AG09319 (cell line): Measurements from ENCODE around the gene PGAP1.

Experiments
- DNase-seq: peaks from one replicate; pipeline ENCODE4 v3.0.0-alpha.2; 2010; ENCODE audit warnings: low read depth; ENCODE audit errors: extremely low read depth
- TF ChIP-seq, protein P1 (sequence below): IDR thresholded peaks from 2 replicates; pipeline ENCODE4 v1.5.1; 2011; ENCODE audit warnings: low read depth, mild to moderate bottlenecking, inconsistent platforms, low read length, moderate library complexity

The PGAP1 gene

DNA sequence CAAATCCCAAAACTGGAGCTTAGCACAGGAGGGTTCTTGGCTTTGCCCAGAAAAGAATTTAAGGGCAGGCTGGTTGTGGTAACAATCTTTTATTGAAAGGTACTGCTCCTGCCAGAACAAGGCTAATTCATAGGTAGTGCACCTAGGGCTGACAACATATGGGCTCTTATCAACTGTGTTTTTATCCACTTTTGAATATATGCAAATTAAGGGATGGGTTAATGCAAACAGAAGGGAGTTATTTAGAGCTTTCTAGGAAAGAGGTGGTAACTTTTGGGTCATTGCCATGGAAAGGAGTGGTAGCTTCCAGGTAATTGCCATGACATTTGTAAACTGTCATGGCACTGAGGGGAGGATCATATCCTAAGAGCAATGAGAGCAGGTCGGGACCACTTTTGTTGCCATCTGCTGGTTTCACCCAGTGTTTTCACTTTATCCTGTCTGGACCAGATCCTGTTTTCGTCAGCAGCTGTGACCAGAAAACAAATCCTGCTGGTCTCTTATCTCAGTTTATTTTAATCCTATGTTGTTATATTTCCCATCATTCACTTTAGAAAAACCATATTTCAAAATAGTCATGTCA lies 118.3 kb downstream of the PGAP1 start:
- TF ChIP-seq, protein P1, sequence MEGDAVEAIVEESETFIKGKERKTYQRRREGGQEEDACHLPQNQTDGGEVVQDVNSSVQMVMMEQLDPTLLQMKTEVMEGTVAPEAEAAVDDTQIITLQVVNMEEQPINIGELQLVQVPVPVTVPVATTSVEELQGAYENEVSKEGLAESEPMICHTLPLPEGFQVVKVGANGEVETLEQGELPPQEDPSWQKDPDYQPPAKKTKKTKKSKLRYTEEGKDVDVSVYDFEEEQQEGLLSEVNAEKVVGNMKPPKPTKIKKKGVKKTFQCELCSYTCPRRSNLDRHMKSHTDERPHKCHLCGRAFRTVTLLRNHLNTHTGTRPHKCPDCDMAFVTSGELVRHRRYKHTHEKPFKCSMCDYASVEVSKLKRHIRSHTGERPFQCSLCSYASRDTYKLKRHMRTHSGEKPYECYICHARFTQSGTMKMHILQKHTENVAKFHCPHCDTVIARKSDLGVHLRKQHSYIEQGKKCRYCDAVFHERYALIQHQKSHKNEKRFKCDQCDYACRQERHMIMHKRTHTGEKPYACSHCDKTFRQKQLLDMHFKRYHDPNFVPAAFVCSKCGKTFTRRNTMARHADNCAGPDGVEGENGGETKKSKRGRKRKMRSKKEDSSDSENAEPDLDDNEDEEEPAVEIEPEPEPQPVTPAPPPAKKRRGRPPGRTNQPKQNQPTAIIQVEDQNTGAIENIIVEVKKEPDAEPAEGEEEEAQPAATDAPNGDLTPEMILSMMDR = no peak
- no peak for DNase-seq

DNA sequence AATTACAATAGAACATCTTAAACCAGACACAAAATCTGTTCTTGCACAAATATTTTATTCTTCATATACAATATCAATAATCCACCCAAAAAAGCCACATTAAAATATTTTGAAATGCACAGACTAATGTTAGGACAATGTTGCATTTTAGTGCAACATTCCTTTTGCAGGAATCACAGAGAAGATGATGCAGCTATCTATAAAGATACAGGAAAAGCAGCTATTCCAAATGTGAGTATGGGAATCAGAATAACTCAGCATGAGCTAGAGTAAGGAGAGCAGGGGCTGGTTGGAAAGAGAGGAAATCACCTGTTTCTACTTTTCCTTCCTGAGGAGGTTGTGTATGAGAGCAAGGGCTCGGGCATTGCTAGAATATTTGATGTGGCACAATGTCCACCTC lies 122.1 kb downstream of the PGAP1 start:
- TF ChIP-seq, protein P1 = no peak

DNA sequence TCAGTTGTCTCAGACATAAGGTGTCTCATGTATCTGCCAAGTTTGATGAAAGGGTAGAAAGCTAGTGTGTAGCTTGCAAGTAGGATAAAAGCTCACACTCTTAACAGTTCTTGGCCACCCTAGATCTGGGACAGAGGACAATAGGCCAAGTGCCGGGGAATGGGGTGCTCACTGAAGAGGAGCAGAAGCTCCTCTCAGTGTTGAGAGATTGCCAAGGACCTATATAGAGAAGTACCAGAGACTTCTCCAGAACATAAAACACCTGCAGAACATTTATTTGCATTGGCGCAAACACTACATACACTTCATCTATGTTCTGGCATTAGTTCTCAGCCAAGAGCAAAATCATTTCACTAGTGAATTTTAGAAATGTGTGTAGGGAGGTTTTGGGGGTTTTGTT lies 124.1 kb downstream of the PGAP1 start:
- no peak for DNase-seq
- TF ChIP-seq, protein P1 = no peak

More for the DNA sequence above, 122.1 kb downstream of the PGAP1 start:
- DNase-seq = no peak

DNA sequence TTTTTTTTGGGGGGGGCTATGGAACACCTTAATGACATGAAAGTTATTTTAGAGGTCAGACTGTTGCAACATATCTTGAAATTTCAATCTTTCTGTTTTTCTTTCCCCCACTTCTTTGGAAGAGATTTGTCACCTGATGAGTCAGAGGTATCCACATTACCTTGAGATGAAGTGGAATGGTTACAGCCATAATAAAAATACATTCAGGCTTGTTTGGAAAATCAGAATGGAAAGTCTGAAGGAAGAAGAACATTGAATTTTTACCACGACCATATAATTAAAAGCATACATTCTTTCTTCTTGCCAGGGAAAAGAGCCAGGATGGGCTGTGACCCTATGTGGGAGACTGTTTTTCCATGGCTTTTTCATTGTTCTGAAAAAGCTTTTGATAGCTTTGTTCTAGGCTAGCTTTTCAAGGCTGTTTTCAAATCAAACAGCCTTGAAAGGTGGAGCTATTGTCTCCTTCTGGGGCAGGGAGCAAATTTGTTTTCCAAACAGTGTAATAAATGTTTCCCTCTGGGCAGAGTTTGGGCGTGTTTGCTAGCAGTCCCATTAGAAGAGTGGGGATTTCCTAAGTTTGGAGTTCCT lies 124.7 kb downstream of the PGAP1 start:
- no peak for DNase-seq
- TF ChIP-seq, protein P1 = no peak

DNA sequence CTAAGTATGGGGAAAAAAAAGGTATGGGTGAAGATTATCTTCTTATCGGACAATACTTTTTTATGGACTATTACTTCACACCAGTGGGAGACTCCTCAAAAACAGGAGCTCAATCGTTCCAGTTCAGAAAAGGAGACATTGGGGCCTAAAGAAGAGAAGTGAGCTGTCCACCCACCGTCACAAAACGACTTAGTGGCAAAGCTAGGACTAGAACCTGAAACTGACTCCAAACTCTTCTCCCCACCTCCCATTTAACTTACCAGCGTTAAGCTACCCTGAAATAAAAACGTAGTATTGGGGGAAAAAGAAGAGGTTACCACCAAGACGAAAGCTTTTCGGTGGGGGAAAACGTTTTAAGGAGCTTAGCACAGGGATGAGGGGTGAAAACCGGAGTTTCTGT lies 127.5 kb downstream of the PGAP1 start:
- TF ChIP-seq, protein P1 = no peak
- no peak for DNase-seq

DNA sequence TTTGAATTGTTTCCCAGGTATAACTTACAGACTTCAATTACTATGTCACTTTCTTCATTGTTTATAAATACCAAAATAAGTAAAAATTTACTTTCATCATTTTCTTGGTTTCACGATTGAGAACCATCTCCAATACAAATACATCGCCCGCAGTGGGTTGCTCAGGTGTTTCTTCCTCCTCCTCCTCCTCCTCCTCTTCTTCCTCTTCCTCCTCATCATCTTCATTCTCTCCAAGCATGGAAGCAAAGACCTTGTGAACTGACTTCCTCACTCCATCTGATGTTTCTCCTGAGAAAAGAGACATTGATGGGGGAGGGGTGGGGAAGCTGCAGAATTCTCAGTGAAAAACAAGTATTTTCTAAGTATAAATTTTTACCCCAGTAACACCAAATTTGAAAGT lies 133.6 kb downstream of the PGAP1 start:
- DNase-seq = no peak
- TF ChIP-seq, protein P1 = no peak

DNA sequence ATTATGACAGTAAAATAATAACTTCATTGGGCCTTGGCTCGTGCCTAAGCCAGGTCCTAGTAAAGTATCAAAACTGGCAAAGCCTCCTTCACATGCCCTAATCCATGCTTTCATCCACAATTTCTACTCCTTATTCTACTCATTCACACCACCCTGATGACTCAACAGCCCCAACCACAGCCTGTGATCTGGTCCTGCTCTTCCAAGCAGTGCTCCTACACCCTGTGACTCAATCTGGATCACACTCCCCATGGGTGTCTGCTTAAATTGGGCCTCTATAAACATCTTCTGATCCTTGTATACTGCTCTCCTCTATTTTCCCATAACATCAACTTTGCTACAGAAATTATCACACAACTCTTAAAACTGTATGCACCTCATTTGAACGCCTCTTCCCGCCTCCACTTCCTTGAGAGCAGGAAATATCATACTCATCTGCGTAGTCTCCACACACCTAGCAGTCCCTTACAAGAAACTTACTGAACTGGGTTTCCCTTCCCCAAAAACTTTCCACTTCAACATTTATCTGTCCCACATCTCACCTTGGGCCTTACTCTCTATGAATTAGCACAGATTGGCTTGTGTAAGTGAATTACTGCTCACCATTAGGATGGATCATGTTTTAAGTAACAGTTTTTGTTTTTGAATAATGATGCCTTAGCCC lies 142.9 kb downstream of the PGAP1 start:
- no peak for DNase-seq
- TF ChIP-seq, protein P1 = no peak
